SH-SY5Y (cell line): Measurements from ENCODE around the gene PLRG1.

Experiments used
- GATA2 ChIP-seq: IDR thresholded peaks from 2 replicates; pipeline ENCODE4 v1.6.1; 2011; ENCODE audit warnings: mild to moderate bottlenecking, low read depth, low read length
- GATA3 ChIP-seq: IDR thresholded peaks from 2 replicates; pipeline ENCODE4 v1.6.1; 2011; ENCODE audit warnings: low read depth, mild to moderate bottlenecking, low read length, moderate library complexity

DNA sequence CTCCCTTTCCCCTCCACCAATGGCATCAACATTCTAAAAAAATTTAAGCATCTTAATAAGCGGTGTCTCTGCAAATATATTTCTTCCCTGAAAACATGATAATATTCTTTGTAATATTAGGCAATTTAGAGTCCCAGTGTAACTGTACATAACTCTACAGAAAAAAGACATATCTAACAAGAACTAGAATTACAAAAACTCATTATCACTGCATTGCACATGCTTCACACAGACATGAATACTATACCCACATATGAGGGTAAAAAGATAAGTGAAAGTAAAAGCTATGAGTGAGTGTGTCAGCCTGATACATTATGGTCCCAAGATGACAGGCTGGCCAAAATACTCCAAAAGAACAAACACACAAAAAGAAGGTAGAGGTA, 10.2 kb upstream of the PLRG1 start:
- TF ChIP-seq GATA2 (no peak), GATA3 (no peak)
